Measurements from ENCODE around the gene CAMKMT.
"Not testable (repeated sequence)": the region's sequence is repeated elsewhere in the genome, so short reads cannot be mapped to it uniquely, and the experiment has no call there.

The CAMKMT gene

DNA sequence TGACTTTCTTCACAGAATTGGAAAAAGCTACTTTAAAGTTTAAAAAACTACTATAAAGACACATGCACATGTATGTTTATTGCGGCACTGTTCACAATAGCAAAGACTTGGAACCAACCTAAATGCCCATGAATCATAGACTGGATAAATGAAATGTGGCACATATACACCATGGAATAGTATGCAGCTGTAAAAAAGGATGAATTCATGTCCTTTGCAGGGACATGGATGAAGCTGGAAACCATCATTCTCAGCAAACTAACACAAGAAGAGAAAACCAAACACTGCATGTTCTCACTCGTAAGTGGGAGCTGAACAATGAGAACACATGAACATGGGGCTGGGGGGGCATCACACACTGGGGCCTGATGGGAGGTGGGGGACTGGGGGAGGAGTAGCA is 233.9 kb downstream of the CAMKMT start:
- not testable (repeated sequence) for DNase-seq (ENCODE audit: low spot score); H3K9me3 ChIP-seq (replicated peaks in 1 of 2; ENCODE audit: control insufficient read depth in 2 of 2, insufficient read depth in 1 of 2, low read depth in 1 of 2, low read length in 2 of 2); H3K27me3 ChIP-seq (ENCODE audit: control insufficient read depth in 3 of 3, insufficient read depth in 3 of 3, low read depth in 1 of 3, low read length in 3 of 3); H3K79me1 ChIP-seq (ENCODE audit: low read depth, low read length); H3K4me3 ChIP-seq (ENCODE audit: low read length in 2 of 2); H3K4me1 ChIP-seq (ENCODE audit: control insufficient read depth in 2 of 2, insufficient read depth in 1 of 2, low read depth in 1 of 2, low read length in 2 of 2); H3K36me3 ChIP-seq (replicated peaks in 1 of 2; ENCODE audit: control insufficient read depth in 2 of 2, insufficient read depth in 2 of 2, low read length in 2 of 2); H3K4ac ChIP-seq (ENCODE audit: low read length); H2AK5ac ChIP-seq (ENCODE audit: low read depth, low read length); H3K4me2 ChIP-seq (ENCODE audit: insufficient read depth, low read length, poor library complexity, severe bottlenecking); H3K27ac ChIP-seq (replicated peaks; ENCODE audit: low read length); H2BK12ac ChIP-seq (ENCODE audit: low read length); H3K14ac ChIP-seq (ENCODE audit: low read length); H2AFZ ChIP-seq (ENCODE audit: low read length); H3K18ac ChIP-seq (ENCODE audit: low read length); H4K8ac ChIP-seq (ENCODE audit: low read depth, low read length); H2BK120ac ChIP-seq (ENCODE audit: low read depth, low read length); H2BK15ac ChIP-seq (ENCODE audit: low read length); H2BK5ac ChIP-seq (ENCODE audit: low read length); H4K91ac ChIP-seq (ENCODE audit: low read depth, low read length, poor library complexity); H3K23ac ChIP-seq (ENCODE audit: low read depth, low read length, poor library complexity); H3K9ac ChIP-seq (ENCODE audit: low read depth, low read length, poor library complexity)
- no CpG with 5 or more reads among the region's 2 CpGs for whole genome bisulfite sequencing, 2 donors (ENCODE audit: extremely low coverage in 2 of 2, insufficient read length in 2 of 2, insufficient replicate concordance in 1 of 2)

DNA sequence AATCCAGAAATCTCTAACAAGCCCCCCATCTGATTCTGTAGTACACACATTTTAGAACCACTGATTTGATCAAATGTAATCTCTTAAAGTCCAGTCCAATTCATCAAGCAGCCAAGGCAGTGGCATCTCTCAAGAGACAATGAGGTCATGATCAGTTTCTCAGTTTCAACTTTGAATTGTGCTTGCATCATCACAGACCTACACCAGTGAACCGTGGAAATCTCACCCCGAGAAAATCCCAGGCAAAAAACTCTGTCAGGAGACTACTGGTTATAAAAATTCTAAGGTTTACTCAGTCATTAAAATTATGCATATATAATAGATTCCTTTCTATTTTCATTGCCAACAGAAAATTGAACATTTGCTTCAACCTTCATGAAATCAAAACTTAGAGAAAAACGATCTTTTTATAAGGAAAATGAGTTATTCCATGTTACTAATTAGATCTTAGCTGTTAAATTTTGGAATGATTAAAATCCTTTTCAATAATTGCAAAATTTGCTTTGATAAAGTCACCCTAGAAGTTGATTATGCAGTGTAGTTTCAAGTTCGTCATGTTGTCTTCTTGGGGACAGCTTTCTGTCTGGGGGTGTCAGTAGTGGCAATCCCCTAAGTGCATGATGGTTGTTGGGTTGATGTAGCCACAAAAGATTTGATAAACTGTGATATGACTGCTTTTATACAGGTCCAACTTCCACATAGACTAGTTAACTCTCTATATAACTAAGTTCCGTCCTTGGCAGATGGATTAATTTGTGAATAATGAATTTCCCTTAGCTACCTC is 235.0 kb downstream of the CAMKMT start:
- H3K14ac ChIP-seq (ENCODE audit: low read length) = no peak overlapping the region
- no peak overlapping the region for H2BK5ac ChIP-seq (ENCODE audit: low read length)
- no peaks in the 10 kb centered on the region for H3K79me1 ChIP-seq (ENCODE audit: low read depth, low read length)
- no peak overlapping the region for H3K27ac ChIP-seq (replicated peaks; ENCODE audit: low read length)
- WGBS, 2 donors (ENCODE audit: extremely low coverage in 2 of 2, insufficient read length in 2 of 2, insufficient replicate concordance in 1 of 2) = no CpG with 5 or more reads among the region's 5 CpGs
- no peak overlapping the region for H2BK120ac ChIP-seq (ENCODE audit: low read depth, low read length)
- H2BK12ac ChIP-seq (ENCODE audit: low read length) = no peak overlapping the region
- no peak overlapping the region for H3K9ac ChIP-seq (ENCODE audit: low read depth, low read length, poor library complexity)
- no peaks in the 10 kb centered on the region for H3K27me3 ChIP-seq (ENCODE audit: control insufficient read depth in 3 of 3, insufficient read depth in 3 of 3, low read depth in 1 of 3, low read length in 3 of 3)
- no peak overlapping the region for H2BK15ac ChIP-seq (ENCODE audit: low read length)
- H3K4me2 ChIP-seq (ENCODE audit: insufficient read depth, low read length, poor library complexity, severe bottlenecking) = no peak overlapping the region
- H3K4me3 ChIP-seq (ENCODE audit: low read length in 2 of 2) = no peak overlapping the region
- no peak overlapping the region for H2AFZ ChIP-seq (ENCODE audit: low read length)
- no peaks in the 10 kb centered on the region for H3K4me1 ChIP-seq (ENCODE audit: control insufficient read depth in 2 of 2, insufficient read depth in 1 of 2, low read depth in 1 of 2, low read length in 2 of 2)
- no peak overlapping the region for H3K18ac ChIP-seq (ENCODE audit: low read length)
- no peaks in the 10 kb centered on the region for H3K36me3 ChIP-seq (replicated peaks in 1 of 2; ENCODE audit: control insufficient read depth in 2 of 2, insufficient read depth in 2 of 2, low read length in 2 of 2)
- no peak overlapping the region for H2AK5ac ChIP-seq (ENCODE audit: low read depth, low read length)
- H3K9me3 ChIP-seq (replicated peaks in 1 of 2; ENCODE audit: control insufficient read depth in 2 of 2, insufficient read depth in 1 of 2, low read depth in 1 of 2, low read length in 2 of 2) = no peaks in the 10 kb centered on the region
- no peak overlapping the region for H3K23ac ChIP-seq (ENCODE audit: low read depth, low read length, poor library complexity)
- no peak overlapping the region for H3K4ac ChIP-seq (ENCODE audit: low read length)
- no peak overlapping the region for H4K8ac ChIP-seq (ENCODE audit: low read depth, low read length)
- no peak for DNase-seq (ENCODE audit: low spot score)
- no peak overlapping the region for H4K91ac ChIP-seq (ENCODE audit: low read depth, low read length, poor library complexity)

DNA sequence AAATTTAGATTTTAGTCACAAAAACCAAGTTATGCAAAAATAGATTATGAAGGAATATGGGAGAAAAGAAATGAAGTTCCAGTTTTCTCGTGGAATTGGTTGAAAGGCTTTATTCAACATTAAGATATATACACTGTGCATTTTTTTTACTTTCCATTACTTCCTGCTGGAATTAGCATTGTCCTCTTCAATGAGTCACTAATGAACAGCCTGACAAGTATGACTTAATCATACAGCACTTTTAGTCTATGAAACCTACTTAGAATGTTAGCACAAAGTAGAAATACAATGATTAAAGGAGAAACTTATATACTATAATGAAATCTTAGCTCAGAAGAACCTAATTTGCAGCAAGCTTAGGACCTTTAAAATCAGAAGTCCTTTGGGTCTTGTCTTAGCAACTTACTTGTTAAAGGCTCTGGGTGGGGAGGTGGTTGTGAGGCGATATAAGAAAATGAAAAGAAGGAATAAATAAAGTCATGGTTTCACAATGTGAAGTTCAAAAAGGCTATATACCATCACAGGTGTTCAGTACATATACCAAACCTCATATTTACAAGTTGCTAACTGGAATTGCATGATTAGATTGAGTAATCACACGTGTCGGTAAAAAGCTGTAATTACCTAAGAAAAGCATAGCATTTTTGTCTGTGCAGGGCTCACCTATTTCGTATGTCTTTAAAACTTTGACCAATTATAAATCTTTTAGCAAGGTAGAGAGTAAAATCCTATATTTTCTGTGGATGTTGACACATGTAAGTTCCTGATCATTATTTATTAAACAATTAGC is 236.8 kb downstream of the CAMKMT start:
- Histone ChIP-seq H2AFZ (ENCODE audit: low read length) (no peak overlapping the region), H3K18ac (ENCODE audit: low read length) (no peak overlapping the region), H2BK120ac (ENCODE audit: low read depth, low read length) (no peak overlapping the region), H3K79me1 (ENCODE audit: low read depth, low read length) (no peaks in the 10 kb centered on the region), H3K4me3 (ENCODE audit: low read length in 2 of 2) (no peak overlapping the region), H3K4me1 (ENCODE audit: control insufficient read depth in 2 of 2, insufficient read depth in 1 of 2, low read depth in 1 of 2, low read length in 2 of 2) (no peaks in the 10 kb centered on the region), H3K4me2 (ENCODE audit: insufficient read depth, low read length, poor library complexity, severe bottlenecking) (no peak overlapping the region), H3K27ac (replicated peaks; ENCODE audit: low read length) (no peak overlapping the region), H3K9ac (ENCODE audit: low read depth, low read length, poor library complexity) (no peak overlapping the region), H2AK5ac (ENCODE audit: low read depth, low read length) (no peak overlapping the region), H2BK5ac (ENCODE audit: low read length) (no peak overlapping the region), H4K91ac (ENCODE audit: low read depth, low read length, poor library complexity) (no peak overlapping the region), H3K36me3 (replicated peaks in 1 of 2; ENCODE audit: control insufficient read depth in 2 of 2, insufficient read depth in 2 of 2, low read length in 2 of 2) (no peaks in the 10 kb centered on the region), H2BK15ac (ENCODE audit: low read length) (no peak overlapping the region), H3K14ac (ENCODE audit: low read length) (no peak overlapping the region), H2BK12ac (ENCODE audit: low read length) (no peak overlapping the region), H4K8ac (ENCODE audit: low read depth, low read length) (no peak overlapping the region), H3K23ac (ENCODE audit: low read depth, low read length, poor library complexity) (no peak overlapping the region), H3K4ac (ENCODE audit: low read length) (no peak overlapping the region), H3K9me3 (replicated peaks in 1 of 2; ENCODE audit: control insufficient read depth in 2 of 2, insufficient read depth in 1 of 2, low read depth in 1 of 2, low read length in 2 of 2) (no peaks in the 10 kb centered on the region), H3K27me3 (ENCODE audit: control insufficient read depth in 3 of 3, insufficient read depth in 3 of 3, low read depth in 1 of 3, low read length in 3 of 3) (no peaks in the 10 kb centered on the region)
- no peak for DNase-seq (ENCODE audit: low spot score)
- WGBS, 2 donors (ENCODE audit: extremely low coverage in 2 of 2, insufficient read length in 2 of 2, insufficient replicate concordance in 1 of 2) = no CpG with 5 or more reads among the region's 5 CpGs

DNA sequence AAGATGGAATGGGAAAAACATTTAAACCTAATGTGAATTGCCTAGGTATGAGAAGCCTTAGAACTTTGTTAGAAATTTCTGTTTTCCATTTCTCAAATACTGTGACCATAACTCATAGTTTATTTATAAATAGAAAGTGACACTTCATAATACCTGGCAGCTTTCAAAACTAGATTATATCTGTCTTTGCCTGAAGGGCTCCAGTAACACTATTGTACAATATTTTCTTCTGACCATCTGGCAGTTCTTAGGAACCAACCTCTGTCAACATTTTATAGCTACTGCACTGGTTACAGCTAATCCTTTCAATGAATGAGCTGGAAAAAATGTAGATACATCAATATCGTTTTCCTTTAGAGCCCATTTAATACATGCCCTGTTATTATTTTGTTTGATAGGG is 237.4 kb downstream of the CAMKMT start:
- Histone ChIP-seq H2AFZ (ENCODE audit: low read length) (no peak overlapping the region), H3K36me3 (replicated peaks in 1 of 2; ENCODE audit: control insufficient read depth in 2 of 2, insufficient read depth in 2 of 2, low read length in 2 of 2) (no peaks in the 10 kb centered on the region), H3K4me2 (ENCODE audit: insufficient read depth, low read length, poor library complexity, severe bottlenecking) (no peak overlapping the region), H3K14ac (ENCODE audit: low read length) (no peak overlapping the region), H3K9ac (ENCODE audit: low read depth, low read length, poor library complexity) (no peak overlapping the region), H3K79me1 (ENCODE audit: low read depth, low read length) (no peaks in the 10 kb centered on the region), H3K4ac (ENCODE audit: low read length) (no peak overlapping the region), H2BK5ac (ENCODE audit: low read length) (no peak overlapping the region), H4K8ac (ENCODE audit: low read depth, low read length) (no peak overlapping the region), H3K4me1 (ENCODE audit: control insufficient read depth in 2 of 2, insufficient read depth in 1 of 2, low read depth in 1 of 2, low read length in 2 of 2) (no peaks in the 10 kb centered on the region), H2BK15ac (ENCODE audit: low read length) (no peak overlapping the region), H2AK5ac (ENCODE audit: low read depth, low read length) (no peak overlapping the region), H3K27me3 (ENCODE audit: control insufficient read depth in 3 of 3, insufficient read depth in 3 of 3, low read depth in 1 of 3, low read length in 3 of 3) (no peaks in the 10 kb centered on the region), H3K4me3 (ENCODE audit: low read length in 2 of 2) (no peak overlapping the region), H3K18ac (ENCODE audit: low read length) (no peak overlapping the region), H2BK120ac (ENCODE audit: low read depth, low read length) (no peak overlapping the region), H2BK12ac (ENCODE audit: low read length) (no peak overlapping the region), H3K9me3 (replicated peaks in 1 of 2; ENCODE audit: control insufficient read depth in 2 of 2, insufficient read depth in 1 of 2, low read depth in 1 of 2, low read length in 2 of 2) (no peaks in the 10 kb centered on the region), H3K27ac (replicated peaks; ENCODE audit: low read length) (no peak overlapping the region), H4K91ac (ENCODE audit: low read depth, low read length, poor library complexity) (no peak overlapping the region), H3K23ac (ENCODE audit: low read depth, low read length, poor library complexity) (no peak overlapping the region)
- no CpG with 5 or more reads among the region's 1 CpG for WGBS, 2 donors (ENCODE audit: extremely low coverage in 2 of 2, insufficient read length in 2 of 2, insufficient replicate concordance in 1 of 2)
- DNase-seq (ENCODE audit: low spot score) = no peak
